GM19193 (cell line): ENCODE measurements around the gene ATXN1.

ENCODE experiments used
- POLR2A ChIP-seq: IDR thresholded peaks from 4 replicates; pipeline ENCODE4 v1.6.1; 2011; ENCODE audit not compliant: insufficient read depth, insufficient read length; ENCODE audit errors: extremely low read depth

Gene ATXN1

DNA sequence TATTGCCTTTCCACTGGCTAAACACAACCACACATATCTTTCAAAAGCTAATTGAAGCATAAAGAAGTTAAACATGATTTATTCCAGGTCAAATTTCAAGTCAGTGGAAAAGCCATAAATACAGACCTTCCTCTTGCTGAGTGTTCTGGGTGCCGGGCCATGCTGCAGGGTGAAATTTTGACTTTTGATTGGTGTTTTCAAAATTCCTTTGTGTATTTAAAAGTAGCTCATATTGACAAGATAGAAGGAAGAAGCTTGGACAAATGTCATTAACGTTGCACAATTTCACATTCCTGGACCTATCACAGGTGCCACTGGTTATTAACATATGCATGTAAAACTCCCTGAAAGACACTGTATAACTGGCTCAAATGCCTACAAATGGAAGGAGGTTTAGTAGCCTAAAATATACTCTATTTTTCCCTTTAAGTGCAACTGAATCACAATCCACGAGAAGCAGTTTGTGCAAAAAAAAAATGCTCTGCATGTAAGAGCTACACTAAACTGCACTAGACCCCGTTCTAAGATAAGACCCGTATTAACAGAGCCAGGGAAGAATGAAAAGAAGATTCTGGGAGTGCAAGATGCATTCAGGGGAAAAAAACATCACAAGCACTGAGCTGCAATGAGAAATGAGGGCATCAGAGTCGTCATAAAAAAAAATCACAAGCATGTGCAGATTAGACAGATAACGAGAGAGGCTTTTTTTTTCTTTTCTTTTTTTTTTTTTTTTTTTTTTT is 30.4 kb downstream of the ATXN1 start:
- no peak for TF ChIP-seq POLR2A

DNA sequence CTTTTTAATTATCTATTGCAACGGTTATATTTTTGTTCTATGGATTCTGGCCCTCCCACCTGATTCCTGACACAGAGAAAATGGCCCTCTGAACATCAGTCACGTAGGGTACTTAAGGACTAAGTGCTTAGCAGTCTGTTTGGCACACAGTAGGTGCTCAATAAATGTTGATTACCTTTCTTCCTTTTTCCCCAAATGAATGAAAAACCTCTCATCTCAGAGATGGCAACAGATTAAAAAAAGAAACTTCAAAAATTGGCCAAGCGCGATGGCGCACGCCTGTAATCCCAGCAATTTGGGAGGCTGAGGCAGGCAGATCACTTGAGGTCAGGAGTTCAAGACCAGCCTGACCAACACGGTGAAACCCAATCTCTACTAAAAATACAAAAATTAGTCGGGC is 31.5 kb downstream of the ATXN1 start:
- no peak for TF ChIP-seq POLR2A

DNA sequence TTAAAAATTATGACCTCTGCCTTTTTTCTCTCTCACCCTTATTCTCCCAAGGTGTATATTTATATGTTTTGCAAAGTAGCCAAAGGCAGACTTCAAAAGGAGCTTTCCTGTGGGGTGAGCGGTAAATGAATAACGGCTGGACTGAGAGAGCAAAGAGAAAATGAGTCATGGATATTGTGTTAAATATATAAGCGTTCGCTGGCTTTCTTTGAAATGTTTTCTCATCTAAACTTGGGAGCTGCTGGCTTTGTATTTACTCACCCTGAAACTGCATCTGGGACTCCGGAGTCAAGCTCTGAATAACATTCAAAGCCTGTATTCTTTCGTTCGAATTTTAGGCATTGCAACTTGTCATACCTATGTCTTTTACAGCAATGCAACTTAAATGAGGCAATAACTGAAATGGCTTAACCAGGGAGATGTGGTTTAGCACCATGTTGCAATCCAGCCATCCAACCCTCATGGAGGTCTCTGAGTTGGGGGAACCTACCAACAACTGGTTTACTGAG is 32.0 kb downstream of the ATXN1 start:
- TF ChIP-seq POLR2A: no peak

DNA sequence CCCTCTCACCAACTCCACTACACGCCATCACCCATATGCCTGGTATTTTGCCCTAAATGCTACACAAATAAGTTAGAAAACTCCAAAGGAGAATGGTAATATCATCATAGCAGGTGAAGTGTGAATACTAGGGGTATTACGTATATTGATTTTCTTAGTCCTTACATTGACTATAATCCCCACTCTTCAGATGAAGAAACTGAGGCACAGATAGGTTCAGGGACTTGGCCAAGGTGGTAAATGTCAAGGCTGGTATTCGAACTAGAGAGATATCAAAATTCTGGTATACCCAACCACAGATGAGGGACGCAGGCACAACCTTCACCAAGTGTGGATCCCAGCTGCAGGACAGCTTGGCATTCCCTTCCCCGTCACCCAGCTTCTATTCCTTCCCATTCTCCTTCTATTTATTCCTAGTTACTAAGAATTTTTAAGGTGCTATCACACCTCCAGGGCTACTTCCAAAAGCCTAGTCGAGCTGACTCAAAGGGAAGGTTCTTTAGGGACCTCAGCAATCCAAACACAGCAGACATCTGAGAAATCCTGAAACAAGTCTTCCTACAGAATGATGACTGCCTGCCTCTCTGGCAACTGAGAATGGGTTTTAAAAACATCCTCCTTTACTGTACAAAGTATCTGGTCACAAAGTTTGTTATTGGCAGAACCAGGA is 32.6 kb downstream of the ATXN1 start:
- TF ChIP-seq POLR2A: no peak

DNA sequence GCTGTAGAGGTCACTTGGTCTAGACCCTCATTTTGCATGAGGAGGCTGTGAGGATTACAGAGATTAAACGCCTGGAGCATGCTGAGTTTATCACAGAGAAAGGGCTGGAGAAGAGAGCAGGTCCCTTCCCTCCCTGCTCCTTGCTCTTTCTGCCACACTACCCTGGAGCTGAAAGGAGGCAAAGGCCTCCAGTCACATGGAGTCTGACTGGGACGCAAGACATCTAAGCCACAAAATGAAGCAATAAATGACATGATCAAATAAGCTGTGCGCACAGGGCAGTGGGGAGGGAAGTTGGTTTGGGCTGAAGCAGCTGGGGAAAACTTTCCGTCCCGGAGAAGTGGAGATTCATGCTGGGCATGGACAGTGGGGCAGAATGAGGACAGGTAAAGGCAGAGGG is 33.3 kb downstream of the ATXN1 start:
- no peak for TF ChIP-seq POLR2A

DNA sequence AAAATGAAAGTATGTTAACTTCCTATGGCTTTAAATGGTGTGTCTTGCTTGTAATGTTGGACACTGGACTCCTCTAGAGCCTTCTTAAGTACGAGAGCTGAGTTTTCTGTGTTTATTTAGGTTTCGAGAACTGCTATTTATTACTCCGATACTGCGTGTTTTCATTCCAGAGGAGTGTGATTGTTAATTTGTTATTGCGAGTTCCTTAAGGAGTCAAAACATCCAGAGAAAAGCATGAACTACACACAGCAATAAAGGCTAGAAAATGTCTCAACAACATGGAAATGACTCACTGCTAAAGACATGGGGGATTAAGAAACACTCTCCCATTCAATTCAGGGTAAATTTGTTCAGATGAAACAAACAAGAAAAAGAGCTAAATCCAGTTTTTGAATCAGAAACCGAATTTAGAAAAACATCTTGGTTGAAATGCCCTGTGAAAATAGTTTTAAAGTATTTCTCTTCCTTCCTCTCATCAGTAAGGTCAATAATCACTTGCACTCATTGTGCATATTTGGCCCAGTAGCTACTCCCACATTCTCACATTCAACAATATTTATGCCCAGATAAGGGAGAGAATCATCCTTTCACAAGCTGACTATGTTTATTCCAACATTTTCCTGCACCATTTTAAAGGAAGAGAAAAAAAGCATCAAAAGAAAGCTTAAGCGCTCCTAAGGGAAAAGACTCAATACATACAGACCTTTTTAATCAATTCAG is 36.0 kb downstream of the ATXN1 start:
- no peak for TF ChIP-seq POLR2A

DNA sequence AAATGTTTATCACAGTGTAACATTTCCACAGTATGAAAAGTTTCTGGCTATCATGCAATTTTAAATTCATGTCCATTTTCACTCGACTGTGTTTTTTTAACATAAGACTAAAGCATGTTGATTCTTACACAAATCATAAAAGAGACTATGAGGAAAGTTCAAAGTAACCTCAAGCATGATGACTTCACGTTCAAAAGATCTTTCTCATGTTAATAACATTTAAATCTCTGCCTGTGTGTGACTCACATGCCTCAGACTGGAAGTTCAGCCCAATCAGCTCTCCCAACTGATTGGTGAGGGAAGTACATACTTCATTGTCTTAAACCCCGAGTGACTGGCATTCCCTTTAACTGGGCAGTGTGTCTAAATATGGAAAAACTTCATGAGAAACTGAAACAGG is 37.4 kb downstream of the ATXN1 start:
- TF ChIP-seq POLR2A: no peak

DNA sequence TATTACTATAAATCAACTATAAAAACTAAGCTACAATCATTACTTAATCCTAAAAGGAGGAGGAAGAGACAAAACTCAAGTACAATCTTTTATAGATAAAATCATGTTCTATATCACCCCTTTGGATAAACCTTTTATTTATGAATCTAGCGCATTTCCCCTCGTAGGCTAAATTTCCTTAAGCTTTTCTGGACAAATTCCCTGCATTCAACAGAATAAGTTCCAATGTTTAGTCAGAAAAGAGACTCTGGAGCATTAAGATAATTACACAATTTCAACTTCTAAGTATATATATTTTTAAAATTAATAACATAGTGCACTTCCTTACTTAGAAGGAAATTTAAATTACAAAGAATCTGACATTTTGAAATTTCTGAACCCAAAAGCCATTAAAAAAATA is 37.9 kb downstream of the ATXN1 start:
- no peak for TF ChIP-seq POLR2A

DNA sequence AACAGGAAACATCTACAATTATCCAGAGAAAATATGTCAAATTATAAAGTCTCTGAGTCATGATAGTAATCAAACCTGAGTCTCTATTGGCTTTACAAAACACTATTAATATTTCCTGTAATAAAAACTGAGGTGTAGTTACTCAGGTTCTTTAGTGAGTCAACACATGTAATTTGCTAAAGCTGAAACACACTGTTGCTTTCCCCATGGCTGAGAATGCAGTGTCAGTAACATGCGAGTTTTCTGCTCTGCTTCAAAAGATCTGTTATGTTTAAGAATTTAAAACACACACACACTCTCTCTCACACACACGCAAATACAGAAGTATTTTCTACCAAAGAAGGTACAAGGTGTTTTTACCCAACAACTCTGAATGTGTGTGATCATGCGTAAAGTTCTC is 38.6 kb downstream of the ATXN1 start:
- TF ChIP-seq POLR2A: no peak

DNA sequence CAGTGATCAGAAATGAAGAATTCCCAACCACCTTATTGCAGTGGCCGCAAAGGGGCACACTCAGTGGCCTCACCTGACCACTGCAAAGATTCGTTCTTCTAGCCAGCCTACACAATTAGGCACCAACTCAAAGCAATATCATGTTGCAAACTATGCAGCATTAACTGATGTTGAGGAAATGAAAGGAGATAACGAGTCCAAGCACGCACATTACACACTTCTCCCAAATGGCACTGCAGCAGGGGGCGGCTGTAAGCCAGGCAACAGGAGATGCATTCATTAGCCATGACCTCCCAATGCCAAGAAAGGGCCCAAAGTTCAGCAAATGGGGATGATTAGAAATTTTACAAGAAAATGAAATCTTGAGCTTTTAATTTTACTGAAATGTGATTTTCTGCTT is 39.3 kb downstream of the ATXN1 start:
- TF ChIP-seq POLR2A: no peak

DNA sequence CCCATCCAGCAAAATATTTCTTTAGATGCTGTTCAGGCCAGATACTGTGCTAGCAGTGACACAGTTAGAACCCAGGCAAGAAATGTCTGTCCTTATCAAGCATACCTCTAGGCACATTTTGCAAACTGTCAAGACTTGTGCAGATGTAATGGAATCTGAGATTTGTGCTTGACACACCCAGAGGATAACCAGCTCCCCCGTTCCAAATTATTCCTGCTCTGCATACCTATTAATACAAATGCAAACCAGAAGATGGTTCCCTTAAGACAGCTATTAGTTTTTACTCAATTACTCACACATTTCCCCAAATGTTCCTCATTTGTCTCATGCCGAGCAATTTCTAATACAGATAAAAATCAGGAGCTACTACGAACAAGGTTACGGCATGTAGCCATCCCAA is 40.4 kb downstream of the ATXN1 start:
- TF ChIP-seq POLR2A: no peak

DNA sequence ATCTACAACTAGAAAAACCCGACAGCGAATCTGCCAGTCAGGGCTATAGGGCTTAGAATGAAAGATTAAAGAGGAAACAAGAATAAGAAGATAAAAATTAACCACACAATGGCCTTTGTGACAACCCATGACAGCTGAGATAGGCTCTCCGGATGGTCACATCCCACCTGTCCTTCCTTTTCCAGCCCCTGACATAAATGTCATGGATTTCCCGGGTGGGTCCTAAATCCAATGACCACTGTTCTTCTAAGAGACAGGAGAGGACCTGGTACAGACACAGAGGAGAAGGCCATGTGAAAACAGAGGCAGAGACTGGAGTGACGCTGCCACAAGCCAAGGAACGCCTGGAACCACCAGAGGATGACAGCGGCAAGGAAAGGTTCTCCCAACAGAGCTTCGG is 41.8 kb downstream of the ATXN1 start:
- TF ChIP-seq POLR2A: no peak

DNA sequence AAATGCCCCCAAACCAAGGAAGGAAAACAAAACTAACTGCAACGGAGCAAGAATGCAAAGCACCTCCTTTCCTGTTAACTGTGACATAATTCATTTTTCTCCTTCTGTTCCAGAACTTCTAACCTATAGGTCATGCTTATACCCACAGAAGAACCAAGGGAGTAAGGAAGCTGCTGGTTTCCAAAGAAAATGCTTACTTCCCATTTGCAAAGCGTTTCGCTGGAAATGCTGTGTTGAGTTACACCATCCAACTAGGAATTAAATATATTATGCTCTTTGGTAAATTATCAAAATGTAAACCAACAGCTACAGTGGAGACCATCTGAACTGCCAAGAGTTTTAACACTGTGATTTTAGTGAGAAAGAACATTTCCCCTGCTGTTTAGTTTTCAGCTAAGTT is 42.9 kb downstream of the ATXN1 start:
- TF ChIP-seq POLR2A: no peak

DNA sequence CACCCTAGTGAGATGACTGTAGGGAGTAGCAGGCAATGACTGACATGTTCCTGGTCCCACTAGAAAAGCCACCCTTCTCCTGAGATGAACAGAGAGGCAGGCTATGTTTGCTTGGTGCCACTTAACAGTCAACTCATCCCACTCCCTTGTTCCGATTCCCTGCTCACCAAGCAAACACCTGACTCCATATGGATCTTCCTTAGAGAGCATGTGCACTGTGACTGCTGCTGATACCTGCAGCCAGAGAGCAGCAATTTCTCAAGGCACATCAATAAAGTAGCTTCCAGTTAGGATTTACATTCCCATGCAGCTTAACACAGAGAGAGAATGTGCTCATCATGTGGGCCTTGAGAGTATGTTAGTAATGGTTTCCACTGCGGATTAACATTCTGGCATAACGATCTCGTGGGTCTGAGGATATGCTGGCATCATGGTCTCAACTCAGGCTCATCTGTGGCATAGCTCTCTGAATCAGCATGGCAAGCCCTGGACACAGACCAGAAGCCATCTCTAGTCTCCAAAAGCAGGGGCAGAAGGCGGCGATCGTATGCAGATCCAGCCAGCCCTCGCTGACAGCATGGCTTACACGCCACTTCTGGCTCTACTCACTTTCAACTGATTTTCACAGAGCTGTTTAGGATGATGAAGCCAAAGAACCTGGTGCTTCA is 43.9 kb downstream of the ATXN1 start:
- TF ChIP-seq POLR2A: no peak

DNA sequence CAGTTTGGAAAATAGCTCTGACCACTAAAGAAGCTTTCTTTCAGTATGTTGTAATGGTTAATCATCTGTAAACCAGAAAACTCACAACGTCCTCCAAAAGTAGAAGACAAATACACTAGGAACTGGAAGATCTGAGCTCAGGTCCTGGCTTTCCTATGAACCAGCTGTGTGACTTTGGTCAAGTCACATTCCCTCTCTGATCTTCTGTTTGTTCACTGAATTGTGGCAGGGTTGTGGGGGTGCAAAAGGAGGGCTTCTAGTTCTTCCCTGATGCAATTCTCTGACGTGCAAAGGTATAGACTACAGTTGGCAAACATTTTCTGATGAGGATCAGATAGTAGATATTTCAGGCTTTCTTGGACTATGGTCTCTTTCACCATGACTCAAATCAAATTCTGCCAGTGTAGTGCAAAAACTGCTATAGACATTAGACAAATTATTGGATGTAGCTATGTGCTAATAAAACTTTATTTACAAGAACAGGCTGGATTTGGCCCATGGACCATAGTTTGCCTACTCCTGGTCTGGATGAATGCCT is 44.9 kb downstream of the ATXN1 start:
- TF ChIP-seq POLR2A: no peak

DNA sequence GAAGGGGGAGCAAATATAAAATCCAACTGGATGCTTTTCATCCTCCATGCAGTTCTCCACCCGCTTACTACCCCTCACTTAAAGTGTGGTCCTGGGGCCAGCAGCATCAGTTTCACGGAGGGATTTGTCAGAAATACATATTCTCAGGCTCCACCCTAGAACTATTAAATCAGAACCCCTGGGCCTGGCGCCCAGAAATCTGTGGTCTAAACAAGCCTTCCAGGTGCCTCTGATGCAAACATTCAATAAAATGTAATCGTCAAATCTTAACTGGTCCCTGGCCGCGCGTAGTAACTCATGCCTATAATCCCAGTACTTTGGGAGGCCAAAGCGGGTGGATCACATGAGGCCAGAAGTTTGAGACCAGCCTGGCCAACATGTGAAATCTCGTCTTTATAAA is 47.7 kb downstream of the ATXN1 start:
- no peak for TF ChIP-seq POLR2A

DNA sequence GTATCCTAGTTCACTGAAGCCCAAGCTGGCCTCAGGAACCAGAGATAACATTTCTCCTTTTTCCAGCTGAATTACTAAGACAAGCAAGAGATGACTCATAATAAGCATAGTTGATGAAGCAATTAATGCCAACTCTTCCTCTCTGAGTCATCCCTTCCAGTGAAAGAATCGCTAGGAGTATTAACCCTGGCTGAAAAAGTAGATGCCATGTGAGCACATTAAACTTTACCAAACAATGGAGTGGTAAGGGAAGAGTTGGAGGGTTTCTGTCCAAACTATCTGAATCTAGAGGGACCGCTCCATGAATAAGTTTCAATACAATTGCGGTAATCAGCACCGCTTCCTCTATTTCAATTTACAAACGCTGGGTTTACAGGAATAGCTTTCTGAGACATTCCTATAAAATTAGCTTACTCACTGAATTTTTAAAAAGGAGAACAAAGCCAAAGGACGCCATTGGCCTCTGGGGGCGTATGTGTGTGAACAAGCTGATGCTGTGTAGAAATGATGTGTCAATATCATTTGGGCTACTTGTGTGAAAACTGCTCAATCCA is 48.3 kb downstream of the ATXN1 start:
- TF ChIP-seq POLR2A: no peak
